HUDEP-2 (cell line): ENCODE measurements around the gene P2RY2.

Experiments
- DNase-seq, 76 experiments: peaks; one replicate each; lab custom pipeline; 2025; ENCODE audit not compliant: unreplicated experiment in 76 of 76; lab: John Stamatoyannopoulos, UW

Gene P2RY2

DNA sequence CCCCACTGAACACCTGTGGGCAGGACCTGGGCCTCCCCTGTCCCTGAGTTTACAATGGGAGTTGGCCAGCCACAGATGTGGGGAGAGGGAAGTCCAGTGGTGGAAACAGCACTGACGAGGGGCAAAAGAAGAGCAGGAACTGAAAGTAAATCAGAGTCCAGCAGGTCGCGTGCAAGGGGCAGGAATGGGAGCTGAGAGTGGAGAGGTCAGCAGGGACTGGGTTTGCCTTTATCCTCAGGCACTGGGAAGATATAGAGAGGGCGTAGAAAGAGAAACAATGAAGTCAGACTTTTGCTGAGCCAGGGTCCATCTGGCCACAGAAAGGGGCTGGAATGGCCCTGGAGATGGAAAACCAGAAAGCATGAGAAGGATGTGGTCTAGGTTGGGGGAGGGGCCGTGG lies 62.5 kb downstream of the P2RY2 start:
- DNase-seq: no peak

DNA sequence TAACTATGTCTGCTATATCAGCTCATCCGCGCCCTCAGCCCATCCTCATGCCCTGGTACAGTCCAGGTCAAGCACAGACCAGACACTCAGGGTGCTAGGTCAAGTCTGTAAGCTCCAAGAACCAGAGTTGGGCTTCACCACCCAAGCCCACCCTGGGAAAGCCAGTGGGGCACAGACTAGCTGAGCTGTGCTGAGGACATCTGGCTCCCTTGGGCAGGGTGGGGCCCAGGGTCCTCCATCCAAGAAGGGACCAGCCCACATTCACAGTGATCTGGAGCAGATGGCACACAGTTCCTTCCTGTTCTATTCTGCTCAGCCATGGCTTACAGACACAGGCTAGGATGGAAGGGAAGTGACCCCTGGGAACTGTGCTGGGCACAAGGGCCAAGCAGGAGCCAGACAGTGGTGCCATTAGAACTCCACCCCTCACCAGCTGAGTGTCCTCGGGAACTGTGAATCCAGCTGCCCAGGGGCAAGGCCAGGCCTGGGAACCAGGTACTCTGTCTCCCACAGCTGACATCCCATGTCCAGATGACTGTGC lies 63.2 kb downstream of the P2RY2 start:
- no peak for DNase-seq

DNA sequence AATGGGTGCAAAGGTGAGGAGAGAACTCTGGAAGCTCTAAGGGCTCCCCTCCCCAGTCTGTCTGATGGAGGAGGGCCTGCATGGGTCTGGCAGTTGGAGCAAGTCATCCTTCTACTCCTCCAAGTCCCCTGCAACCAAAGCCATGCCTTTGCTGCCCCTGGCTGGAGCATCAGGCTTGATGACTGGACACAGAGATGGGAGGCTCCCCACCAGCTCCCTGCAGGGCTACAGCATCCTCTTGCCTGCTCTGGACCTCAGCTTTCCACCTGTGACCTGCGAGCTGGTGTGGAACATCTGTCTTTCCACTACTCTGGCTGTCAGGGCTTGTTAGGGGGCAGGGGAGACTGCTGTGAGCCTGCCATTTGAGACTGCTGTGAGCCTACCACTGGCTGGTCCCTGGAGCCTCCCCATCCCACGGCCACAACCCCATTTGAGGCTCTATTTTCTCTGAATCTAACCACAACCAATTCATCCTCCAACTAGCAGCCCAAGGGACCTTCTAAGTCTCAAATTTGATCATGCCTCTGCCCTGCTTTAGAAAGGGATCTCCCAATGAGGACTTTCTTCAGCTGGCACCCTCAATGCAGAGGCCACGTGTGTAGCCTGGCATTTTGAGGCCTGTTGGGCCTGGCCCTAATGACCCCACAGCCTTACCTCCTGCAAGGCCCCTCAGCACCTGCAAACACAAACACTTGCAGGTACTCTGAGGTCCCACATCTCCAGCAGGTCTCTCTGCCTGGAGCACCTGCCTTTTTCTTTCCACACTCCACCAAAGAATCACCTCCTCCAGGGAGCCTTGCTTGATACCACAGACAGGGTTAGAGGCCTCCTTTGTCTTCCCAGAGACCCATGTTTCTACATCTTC lies 63.9 kb downstream of the P2RY2 start:
- DNase-seq: no peak

DNA sequence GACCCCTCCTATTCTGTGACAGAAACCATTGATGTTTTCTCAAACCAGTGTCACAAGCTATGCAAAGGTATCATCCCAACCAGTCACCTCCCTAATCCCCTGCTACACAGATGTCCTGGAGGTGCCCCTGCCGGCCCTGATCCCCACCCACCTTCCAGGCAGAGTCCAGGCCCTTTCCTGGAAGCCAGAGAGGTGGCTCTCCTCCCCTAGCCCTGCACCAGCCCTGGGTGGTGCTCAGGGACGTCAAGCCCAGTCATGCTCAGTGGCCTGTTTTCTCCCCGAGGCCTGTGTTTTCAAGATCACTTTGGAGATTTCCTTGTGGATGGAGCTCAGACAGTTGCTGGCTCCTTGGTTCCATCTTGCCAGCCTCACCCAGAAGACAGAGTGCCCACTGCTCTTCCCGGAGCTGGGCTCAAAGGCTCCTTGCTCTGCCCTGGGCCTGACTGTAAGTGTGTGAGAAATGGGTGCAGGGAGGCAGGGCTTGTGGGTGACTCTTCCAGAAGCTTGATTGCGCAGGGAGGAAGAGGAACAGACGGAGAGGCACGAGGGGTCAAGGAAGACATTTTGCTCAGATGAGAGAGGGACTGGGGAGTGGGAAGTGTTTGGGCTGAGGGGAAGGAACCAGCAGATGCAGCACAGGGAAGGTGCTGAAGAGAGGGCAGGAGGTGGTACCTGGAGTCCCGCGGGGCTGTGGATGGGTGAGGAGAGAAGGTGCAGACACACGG lies 65.4 kb downstream of the P2RY2 start:
- no peak for DNase-seq

DNA sequence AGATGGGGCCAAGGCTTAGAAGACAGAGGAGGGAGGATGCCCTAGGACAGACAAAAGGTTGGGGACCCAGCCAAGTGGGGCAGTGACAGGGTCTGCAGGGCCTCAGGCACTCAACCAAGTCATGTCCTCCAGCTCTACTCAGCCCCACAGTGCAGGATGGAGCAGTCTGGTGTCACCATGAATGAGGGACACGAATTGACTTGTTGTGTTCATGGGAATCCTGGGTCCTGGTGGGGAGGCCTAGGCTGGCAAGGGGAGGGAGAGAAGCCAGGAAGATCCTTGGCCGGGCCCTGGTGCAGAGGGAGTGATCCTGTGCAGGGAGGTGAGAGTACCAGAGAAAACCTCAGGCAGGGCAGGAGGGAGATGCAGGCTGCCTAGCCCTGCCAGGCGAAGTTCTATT lies 66.0 kb downstream of the P2RY2 start:
- DNase-seq: no peak

DNA sequence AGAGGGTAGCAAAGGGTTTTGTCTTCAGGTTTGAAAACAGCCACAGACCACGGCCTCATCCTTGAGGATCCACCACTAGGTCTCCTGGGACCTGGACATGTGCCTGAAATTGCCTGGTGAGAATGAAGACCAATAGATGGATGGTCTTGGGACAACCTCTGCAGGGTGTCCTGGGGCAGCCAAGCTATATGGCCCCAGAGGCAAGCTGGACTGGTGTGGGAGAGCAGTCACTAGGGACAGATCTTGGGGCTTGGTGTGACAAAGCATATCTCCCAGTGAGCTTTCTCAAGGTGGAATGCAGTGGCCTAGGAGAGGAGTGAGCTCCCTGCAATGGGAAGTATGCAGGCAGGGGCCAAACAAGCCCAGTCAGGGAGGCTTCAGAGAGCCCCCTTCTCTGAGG lies 67.6 kb downstream of the P2RY2 start:
- DNase-seq: no peak
